H7 (cell line): ENCODE results near the gene RNFT2. TPM values are rescaled to one million over a fixed set of nuclear protein-coding genes. Genes with fewer than 3 reads are reported as not detected.

ENCODE experiments used
- DNase-seq: peaks from one replicate; pipeline ENCODE4 v3.0.0; 2012
- H3K27me3 ChIP-seq: 2 replicates; pipeline ENCODE4 v1.6.0; 2011; ENCODE audit warnings: mild to moderate bottlenecking, low read length; ENCODE audit not compliant: control insufficient read depth, insufficient read depth
- H3K36me3 ChIP-seq: replicated peaks from 2 replicates; pipeline ENCODE4 v1.5.1; 2011; ENCODE audit warnings: low read length; ENCODE audit not compliant: control insufficient read depth, insufficient read depth
- H3K4me3 ChIP-seq: 2 replicates; pipeline ENCODE4 v1.5.1; 2011; ENCODE audit warnings: low read depth, mild to moderate bottlenecking, control low read depth, low read length, moderate library complexity; ENCODE audit not compliant: insufficient read depth
- total RNA-seq: library from RNA; depleted of rRNA; stranded (reverse); fragments of >200 nt; shearing (Covaris generic); gene quantifications from 2 replicates; pipeline ENCODE4 v1.2.3, GENCODE V29; 2014

RNFT2 gene
- total RNA-seq, 1 experiment from 2014 or later = 10.8 TPM

DNA sequence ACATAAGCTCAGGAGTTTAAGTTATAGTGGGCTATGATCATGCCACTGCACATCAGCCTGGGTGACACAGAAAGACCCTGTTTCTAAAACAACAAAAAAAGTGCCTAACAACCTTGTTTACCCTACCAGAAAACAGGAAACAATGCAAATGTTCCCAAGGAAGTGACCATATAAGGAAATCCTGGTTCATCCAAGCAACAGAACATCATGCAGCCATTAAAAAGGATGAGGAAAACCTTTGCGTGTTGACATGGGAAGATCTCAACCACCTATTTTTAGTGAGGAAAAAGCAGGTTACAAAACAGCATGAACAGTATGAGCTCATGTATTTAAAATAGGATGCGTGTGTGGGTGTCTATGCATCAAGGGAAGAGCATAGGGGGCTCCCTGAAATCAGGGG, 129.4 kb downstream of the RNFT2 start:
- Histone ChIP-seq H3K36me3 (no peaks in the 10 kb centered on the region), H3K4me3 (no peak overlapping the region), H3K27me3 (no peaks in the 10 kb centered on the region)
- DNase-seq = no peak

DNA sequence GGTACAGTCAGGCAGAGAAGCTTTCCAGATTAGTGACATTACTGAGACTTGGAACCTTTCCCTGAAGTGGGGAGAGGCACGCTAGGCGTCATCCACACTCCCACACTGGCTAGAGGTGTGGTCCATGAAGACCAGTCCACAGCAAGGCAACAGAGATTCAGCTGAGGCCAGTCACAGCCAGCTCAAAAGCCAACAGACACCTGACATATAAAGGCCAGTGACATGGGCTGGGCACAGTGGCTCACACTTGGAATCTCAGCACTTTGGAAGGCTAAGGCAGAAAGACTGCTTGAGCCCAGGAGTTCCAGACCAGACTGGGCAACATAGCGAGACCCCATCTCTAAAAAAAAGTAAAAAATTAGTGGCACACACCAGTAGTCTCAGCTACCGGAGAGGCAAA, 132.2 kb downstream of the RNFT2 start:
- H3K27me3 ChIP-seq = no peaks in the 10 kb centered on the region
- no peak overlapping the region for H3K4me3 ChIP-seq
- no peaks in the 10 kb centered on the region for H3K36me3 ChIP-seq
- no peak for DNase-seq

DNA sequence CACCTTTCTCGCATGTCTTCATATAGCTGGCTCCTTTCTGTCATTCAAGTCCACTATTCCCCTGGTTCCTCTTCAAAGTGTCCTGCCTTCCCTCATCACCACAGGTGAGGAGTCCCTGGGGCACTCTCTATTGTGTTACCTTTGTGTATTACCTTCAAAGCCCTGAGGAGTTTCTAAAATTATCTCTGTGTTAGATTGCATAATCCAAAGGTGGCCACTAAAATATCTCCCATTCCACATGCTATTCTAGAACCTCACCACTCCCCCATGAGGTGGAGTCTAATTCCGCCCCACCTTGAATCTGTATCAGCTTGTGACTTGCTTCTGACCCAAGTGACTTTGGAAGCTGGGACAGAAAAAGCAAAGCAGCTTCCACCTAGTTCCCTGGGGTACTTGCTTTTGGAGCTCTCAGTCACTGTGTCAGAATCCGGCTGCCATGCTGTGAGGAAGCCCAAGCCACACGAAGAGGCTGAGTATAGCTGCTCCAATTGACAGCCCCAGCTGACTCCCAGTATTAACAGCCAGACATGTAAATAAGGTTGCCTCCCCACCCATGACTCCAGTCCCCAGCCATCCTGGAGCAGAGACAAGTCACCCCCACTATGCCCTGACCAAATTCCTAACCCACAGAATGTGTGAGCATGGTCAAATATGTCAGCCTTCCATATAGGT, 136.3 kb downstream of the RNFT2 start:
- DNase-seq = no peak
- peaks cover 31% of the 10 kb centered on the region for H3K27me3 ChIP-seq

DNA sequence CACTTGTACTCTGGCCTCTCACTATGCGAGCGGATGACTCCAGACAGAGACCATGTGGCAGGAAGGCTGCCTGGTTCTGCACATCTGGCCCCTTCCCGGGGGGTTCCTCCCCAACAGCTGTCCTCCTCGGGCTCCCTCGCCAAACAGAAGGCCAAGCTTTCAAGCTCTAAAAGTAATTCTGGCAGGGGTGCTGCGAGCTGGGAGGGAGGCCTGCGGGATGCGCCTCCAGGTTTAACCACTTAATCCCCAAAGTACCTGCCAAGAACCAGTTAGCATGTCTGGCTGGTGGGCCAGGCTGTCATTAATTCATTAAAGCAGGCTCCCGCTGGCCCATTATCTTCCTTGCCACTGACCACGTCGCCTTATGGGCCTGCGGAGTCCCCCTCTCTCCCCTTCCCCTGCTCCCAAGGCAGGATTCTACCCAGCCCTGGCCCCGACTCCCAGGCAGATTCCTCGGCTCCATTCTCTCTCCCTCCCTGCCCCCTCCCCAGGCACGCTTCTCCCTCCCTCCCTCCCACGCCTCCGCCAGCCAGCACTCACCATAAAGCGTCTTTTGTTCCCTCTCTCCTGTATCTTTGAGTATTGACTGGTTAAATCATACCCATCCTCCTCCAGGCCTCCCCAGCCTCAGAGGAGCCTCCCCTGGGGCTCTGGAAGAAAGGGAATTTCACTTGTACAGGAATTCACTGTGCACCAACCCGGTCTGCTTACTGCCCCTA, 138.2 kb downstream of the RNFT2 start:
- H3K27me3 ChIP-seq = peaks cover 45% of the 10 kb centered on the region
- DNase-seq = peak; percentile 83
- no peaks in the 10 kb centered on the region for H3K36me3 ChIP-seq
- H3K4me3 ChIP-seq = peak overlapping the region; percentile 36; the same call in 1 of the 2 replicates

More for the DNA sequence above, 136.3 kb downstream of the RNFT2 start:
- H3K36me3 ChIP-seq = no peaks in the 10 kb centered on the region
- H3K4me3 ChIP-seq = no peak overlapping the region

DNA sequence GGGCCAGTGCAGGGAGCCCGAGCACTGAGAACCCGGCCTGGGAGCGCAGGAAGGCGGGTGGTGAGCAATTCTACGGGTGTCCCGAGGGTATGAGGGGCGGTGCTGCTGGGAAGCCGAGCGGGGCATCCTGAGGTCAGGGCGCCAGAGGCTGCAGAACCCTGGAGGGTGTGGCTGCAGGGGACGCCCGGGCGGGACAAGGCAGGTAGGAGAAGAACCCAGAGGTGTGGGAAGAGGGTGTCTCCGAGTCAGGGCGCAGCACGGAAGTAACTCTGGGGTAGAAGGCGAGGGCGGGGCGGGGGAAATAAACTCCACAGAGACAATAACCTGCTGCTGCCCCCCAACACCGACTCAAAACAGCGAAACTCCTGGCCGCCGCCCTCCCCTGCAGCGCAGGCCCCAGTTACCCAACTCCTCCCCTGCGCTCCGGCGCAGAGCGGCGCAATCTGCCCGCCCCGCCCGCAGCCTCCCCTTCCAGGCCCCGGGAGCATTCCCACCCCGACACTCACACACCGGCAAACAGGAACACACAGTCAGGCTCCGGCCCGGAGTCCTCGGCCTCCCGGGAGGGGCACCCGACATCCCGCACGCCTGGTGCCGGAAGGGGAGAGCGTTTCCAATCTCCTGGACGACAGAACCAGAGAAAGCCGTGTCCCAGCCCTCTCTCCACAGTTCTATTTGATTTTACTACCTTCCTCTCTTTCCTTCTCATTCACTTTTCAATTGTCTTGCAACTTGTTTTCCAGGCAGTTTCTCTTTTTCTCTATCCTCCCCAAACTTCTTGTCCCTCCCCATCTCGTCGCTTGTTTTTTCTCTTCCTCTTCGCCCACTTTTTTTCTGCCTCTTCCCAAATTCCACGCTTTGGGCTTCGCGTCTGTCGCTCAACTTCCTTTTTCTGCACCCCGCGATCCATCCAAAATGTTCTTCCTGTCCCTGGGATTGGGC, 140.7 kb downstream of the RNFT2 start:
- no peaks in the 10 kb centered on the region for H3K36me3 ChIP-seq
- peak; percentile 88 for DNase-seq
- peaks cover 68% of the 10 kb centered on the region for H3K27me3 ChIP-seq
- H3K4me3 ChIP-seq = peak overlapping the region; percentile 71

DNA sequence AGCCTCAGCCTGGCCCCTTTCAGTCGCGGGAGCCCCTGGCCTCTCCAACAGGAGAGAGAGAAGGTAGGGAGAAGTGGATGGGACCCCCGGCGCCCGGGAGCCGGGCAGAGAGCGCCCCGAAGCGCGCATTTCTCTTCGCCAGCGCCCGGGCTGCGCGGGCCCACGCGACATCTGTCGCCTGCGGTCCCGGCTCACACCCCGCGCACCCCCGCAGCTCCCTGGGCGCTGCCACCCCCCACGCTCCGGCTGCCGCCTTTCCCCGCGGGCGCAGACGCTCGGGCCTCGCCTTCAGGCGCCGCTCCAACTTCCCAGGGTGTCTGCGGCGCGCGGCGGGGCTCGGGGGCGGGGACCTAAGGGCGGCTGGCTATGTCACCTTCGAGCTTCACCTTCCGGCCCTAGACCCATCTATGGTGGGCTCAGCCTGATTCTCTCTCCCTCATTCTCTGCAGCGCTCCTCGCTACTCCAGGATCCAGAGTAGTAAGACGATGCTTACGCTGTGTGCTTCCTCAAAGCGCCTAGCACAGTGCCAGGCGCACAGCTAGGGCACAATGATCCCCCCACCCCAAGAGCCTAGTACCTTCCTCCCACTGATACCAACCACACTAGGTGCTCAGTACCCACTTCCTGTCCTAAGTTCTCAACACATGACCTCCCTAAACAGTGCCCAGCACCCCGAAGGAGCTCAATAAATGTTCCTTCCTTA, 141.5 kb downstream of the RNFT2 start:
- peak; percentile 62 for DNase-seq
- peak overlapping the region; percentile 71 for H3K4me3 ChIP-seq
- H3K27me3 ChIP-seq = peaks cover 68% of the 10 kb centered on the region
- H3K36me3 ChIP-seq = no peaks in the 10 kb centered on the region

DNA sequence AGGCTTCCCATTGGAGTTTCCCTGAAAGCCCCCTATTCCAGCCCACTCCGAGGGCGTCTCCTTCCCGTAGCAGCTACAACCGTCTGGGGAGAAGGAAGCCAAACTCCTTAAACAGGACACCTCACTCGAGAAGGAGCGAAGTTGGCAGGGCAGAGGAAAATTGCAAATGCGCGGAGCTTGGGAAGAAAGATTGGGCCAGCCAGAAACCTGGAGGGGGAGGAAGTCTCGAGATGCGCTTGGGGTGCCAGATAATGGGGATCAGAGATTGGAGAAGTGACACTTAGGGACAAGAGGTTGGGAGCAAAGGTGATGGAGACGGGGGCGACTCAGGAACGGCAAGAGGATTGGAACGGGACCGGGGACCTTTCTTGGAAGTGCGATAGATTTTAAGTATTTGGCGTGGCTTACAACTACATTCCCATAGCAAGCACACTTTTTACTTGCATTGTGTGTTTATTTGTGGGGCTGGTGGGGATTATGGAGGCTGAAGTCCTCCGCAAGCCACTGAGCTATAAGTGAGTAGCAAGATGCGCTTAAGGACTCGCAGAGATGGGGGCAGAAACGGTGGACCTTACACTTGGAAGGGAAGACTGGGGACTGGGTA, 142.2 kb downstream of the RNFT2 start:
- Histone ChIP-seq H3K4me3 (peak overlapping the region; percentile 71), H3K36me3 (no peaks in the 10 kb centered on the region), H3K27me3 (peaks cover 68% of the 10 kb centered on the region)
- DNase-seq = peak; percentile 61

DNA sequence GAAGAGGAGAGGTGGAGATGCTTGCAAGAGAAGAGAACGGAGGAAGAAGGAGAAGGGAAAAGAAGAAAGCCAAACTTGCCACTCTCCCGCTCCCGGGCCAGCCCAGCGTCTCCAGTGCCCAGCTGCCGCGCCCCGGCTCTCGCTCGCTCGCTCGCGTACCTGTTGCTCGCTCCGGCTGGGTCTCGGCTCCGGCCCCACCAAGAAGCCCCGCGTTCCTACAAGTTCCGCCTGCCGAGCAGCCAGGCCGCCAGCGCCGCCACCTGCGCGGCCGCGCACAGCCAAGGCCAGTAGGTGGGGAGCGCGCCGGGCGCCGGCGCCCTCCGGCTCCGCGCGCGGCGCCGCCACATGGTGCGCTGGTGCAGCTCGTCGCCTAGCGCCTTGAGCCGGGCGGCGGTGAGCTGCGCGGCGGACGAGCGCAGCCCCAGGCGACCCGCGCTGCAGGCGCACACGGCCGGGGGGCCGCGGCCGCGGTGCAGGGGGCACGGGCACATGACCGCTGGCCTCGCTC, 142.8 kb downstream of the RNFT2 start:
- Histone ChIP-seq H3K36me3 (no peaks in the 10 kb centered on the region), H3K27me3 (peaks cover 68% of the 10 kb centered on the region)
- DNase-seq = peak; percentile 88

DNA sequence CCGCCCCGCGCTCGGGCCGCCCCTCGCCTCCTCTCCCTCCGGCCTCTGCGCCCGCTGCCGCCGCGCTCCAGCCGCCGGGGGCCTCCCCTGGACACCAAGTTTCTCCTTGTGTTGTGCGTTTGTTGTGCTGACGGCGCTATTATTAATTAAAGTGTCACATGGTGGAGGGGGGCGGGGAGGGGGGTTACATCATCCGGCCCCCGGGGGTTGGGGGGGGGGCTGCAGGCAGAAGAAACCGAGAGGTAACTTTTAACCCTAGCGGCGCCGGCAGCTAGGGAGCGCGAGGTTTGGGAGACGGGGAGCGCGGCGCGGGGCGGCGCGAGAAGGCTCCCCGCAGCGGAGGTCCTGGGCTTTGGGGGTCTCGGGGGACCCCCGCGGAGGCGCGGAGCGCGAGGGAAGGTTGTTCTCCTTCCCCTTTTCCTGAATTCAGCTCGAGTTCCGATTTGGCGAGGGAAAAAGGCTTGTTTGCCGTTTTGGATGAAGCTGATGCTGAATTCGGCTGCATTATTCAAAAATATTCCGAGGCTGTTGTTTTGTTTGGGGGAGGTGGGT, 143.3 kb downstream of the RNFT2 start, which contains the start of gene HRK:
TSS of gene HRK (minus strand) at position 117 of the 552 bp plus-strand sequence. CDS start 134 bp downstream, outside the sequence.
- peaks cover 65% of the 10 kb centered on the region for H3K27me3 ChIP-seq
- DNase-seq = peak; percentile 93
- H3K36me3 ChIP-seq = no peaks in the 10 kb centered on the region

More for the DNA sequence above, 142.8 kb downstream of the RNFT2 start:
- peak overlapping the region; percentile 71 for H3K4me3 ChIP-seq

DNA sequence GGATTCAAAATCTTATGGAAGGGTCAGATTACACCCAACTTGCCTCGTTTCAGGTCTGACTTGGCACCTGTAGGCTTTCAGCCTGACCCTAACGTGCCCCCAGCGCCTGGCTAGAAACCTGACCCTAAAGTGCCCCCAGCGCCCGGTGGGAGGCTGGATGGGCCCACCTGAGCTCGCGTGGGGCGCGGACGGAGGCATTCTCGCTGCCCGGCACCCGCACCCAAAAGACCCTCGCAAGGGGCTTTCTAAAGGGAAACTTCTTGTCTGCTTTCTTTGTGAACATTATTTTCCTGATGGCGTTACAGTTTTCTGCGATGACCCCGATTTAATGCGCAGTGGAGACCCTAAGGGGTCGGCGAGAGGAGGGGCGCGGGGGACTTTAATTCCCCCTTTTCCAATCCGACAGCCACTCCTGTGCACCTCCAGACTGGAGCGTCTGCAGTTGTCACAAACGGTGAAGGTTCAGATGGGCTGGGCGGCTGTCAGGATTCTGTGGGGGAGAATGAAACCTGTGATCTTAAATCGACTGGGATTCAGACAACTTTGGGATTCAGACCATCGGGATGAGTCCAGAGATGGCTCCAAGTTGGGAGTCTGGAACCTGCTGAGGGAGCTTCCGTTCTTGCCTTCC, 143.9 kb downstream of the RNFT2 start:
- H3K4me3 ChIP-seq = peak overlapping the region; percentile 71
- H3K27me3 ChIP-seq = peaks cover 62% of the 10 kb centered on the region
- peak; percentile 68 for DNase-seq
- H3K36me3 ChIP-seq = no peaks in the 10 kb centered on the region

More for the DNA sequence above, 143.3 kb downstream of the RNFT2 start, which contains the start of gene HRK:
- peak within 1 kb of the TSS; percentile 71 for H3K4me3 ChIP-seq

DNA sequence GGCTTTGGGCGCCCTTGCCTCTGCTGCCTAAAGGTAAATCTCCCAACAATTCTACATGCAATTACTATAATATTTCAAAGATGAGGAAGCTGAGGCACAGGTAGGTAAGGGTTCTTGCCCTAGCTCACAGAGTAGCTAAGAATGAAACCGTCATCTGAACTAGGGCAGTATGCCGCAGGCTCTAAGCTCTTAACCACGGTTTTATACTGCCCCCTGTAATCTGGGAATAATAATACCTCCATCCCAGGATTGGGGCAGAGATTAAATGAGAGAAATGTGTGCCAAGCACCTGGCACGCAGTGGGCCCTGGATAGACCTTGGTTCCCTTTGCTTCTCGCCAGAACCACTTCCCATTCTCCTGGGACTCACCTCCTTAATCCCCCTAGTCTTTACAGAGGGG, 144.6 kb downstream of the RNFT2 start:
- DNase-seq = peak; percentile 59
- Histone ChIP-seq H3K36me3 (no peaks in the 10 kb centered on the region), H3K27me3 (peaks cover 55% of the 10 kb centered on the region), H3K4me3 (no peak overlapping the region)

DNA sequence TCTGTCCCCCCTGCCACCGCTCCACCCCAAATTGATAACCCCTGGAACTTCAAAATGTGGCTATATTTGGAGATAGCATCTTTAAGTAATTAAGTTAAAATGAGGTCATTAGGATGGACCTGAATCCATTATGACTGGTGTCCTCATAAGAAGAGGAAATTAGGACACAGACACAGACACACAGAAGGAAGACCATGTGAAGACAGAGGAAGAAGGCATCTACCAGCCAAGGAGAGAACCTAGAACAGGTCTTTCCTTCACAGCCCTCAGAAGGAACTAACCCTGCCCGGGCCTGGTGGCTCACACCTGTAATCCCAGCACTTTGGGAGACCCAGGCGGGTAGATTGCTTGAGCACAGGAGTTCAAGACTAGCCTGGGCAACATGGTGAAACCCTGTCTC, 146.8 kb downstream of the RNFT2 start:
- Histone ChIP-seq H3K36me3 (no peaks in the 10 kb centered on the region), H3K4me3 (no peak overlapping the region), H3K27me3 (peaks cover 33% of the 10 kb centered on the region)
- no peak for DNase-seq

DNA sequence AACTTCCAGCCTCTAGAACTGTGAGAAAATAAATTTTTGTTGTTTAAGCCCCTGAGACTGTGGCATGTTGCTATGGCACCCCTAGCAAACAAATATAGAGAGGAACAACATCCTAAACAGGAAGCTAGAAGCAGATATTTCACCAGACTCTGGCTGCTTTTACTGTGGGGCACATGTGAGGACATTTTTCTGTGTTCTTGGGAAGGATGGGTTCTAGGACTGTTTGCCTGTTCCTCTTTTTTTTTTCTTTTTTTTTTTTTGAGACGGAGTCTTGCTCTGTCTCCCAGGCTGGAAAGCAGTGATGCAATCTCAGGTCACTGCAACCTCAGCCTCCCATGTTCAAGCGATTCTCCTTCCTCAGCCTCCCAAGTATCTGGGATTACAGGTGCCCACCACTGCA, 147.4 kb downstream of the RNFT2 start:
- Histone ChIP-seq H3K27me3 (peaks cover 27% of the 10 kb centered on the region), H3K4me3 (no peak overlapping the region), H3K36me3 (no peaks in the 10 kb centered on the region)
- no peak for DNase-seq
